Smooth muscle cell (in vitro differentiated cells): Measurements from ENCODE around the gene PLCXD3. TPM values are rescaled to one million over a fixed set of nuclear protein-coding genes. Genes with fewer than 3 reads are reported as not detected.

Source experiments
- DNase-seq: peaks from one replicate; lab custom pipeline; 2025; ENCODE audit not compliant: unreplicated experiment; lab: John Stamatoyannopoulos, UW
- H2AFZ ChIP-seq: fragments of 200-600 bp; sonication (generic); 2 replicates; pipeline ENCODE4 v1.6.0; 2016; ENCODE audit warnings: antibody characterized with exemption, low read depth, mild to moderate bottlenecking
- H3F3A ChIP-seq: fragments of 200-600 bp; sonication (generic); 2 replicates; pipeline ENCODE4 v1.6.0; 2017; ENCODE audit warnings: antibody characterized with exemption, low read depth
- H3K27ac ChIP-seq: fragments of 200-600 bp; sonication (generic); 2 replicates; pipeline ENCODE4 v1.5.1; 2016; ENCODE audit warnings: low read depth, mild to moderate bottlenecking
- H3K27me3 ChIP-seq: fragments of 200-600 bp; sonication (generic); 2 replicates; pipeline ENCODE4 v1.6.1; 2016; ENCODE audit warnings: low read depth, mild to moderate bottlenecking
- H3K36me3 ChIP-seq: fragments of 200-600 bp; sonication (generic); 2 replicates; pipeline ENCODE4 v1.5.1; 2016; ENCODE audit warnings: low read depth
- H3K4me1 ChIP-seq: fragments of 200-600 bp; sonication (generic); 2 replicates; pipeline ENCODE4 v1.5.1; 2016; ENCODE audit warnings: low read depth
- H3K4me2 ChIP-seq: fragments of 200-600 bp; sonication (generic); 2 replicates; pipeline ENCODE4 v1.6.0; 2016; ENCODE audit warnings: mild to moderate bottlenecking
- H3K4me3 ChIP-seq: fragments of 200-600 bp; sonication (generic); 2 replicates; pipeline ENCODE4 v1.5.1; 2016; ENCODE audit warnings: mild to moderate bottlenecking
- H3K79me2 ChIP-seq: fragments of 200-600 bp; sonication (generic); 2 replicates; pipeline ENCODE4 v1.6.0; 2016; ENCODE audit warnings: low read depth, mild to moderate bottlenecking
- H3K9ac ChIP-seq: fragments of 200-600 bp; sonication (generic); 2 replicates; pipeline ENCODE4 v1.6.0; 2016; ENCODE audit warnings: low read depth
- H3K9me3 ChIP-seq: fragments of 200-600 bp; sonication (generic); replicated peaks from 2 replicates; pipeline ENCODE4 v1.5.1; 2016; ENCODE audit warnings: low read depth
- H4K20me1 ChIP-seq: fragments of 200-600 bp; sonication (generic); 2 replicates; pipeline ENCODE4 v1.6.0; 2016; ENCODE audit warnings: low read depth
- CTCF ChIP-seq: fragments of 200-600 bp; sonication (generic); IDR thresholded peaks from 2 replicates; pipeline ENCODE4 v1.5.1; 2017; ENCODE audit warnings: borderline replicate concordance, mild to moderate bottlenecking, antibody characterized with exemption; ENCODE audit not compliant: insufficient read depth, poor library complexity, severe bottlenecking
- WGBS: methylation state at CpG from one replicate; pipeline ENCODE4 v1.1.7; 2016; ENCODE audit warnings: low lambda C conversion rate; 5-methylcytosine and 5-hydroxymethylcytosine counted together
- polyA plus RNA-seq: library from polyadenylated mRNA; unstranded; fragments of >200 nt; fragmentation: Nextera tagmentation; extraction: Ambion mirVana; gene quantifications from 2 replicates; pipeline ENCODE4 v1.2.1, GENCODE V29; 2016
- total RNA-seq: library from RNA; depleted of rRNA; stranded (reverse); fragments of >200 nt; gene quantifications from 2 replicates; pipeline ENCODE4 v1.2.3, GENCODE V29; 2014

The PLCXD3 gene
- total and polyA plus RNA-seq, 2 experiments from 2014 or later, result 0.09 TPM; not detected in 1

- no peak overlapping the region for H3K27ac ChIP-seq
- H3K4me3 ChIP-seq, result no peak overlapping the region
- DNase-seq, result no peak
- no peaks in the 10 kb centered on the region for H4K20me1 ChIP-seq
- no peak overlapping the region for H3K4me2 ChIP-seq
- no peaks in the 10 kb centered on the region for H3F3A ChIP-seq
- H3K79me2 ChIP-seq, result no peaks in the 10 kb centered on the region
- H2AFZ ChIP-seq, result no peak overlapping the region
- no peak for TF ChIP-seq CTCF
- H3K27me3 ChIP-seq, result peaks cover 8% of the 10 kb centered on the region
- no peaks in the 10 kb centered on the region for H3K9me3 ChIP-seq
- H3K9ac ChIP-seq, result no peak overlapping the region
- peaks cover 10% of the 10 kb centered on the region for H3K4me1 ChIP-seq
- no peaks in the 10 kb centered on the region for H3K36me3 ChIP-seq
- 81% methylated on average over 6 of the region's 6 CpGs for WGBS
Measured at GRCh38 chr5:41519801-41520200, 9.4 kb upstream of the PLCXD3 start.

GRCh38 chr5:41517909-41518308 is 7.5 kb upstream of the PLCXD3 start:
- Histone ChIP-seq H4K20me1 (no peaks in the 10 kb centered on the region), H3K27me3 (peaks cover 11% of the 10 kb centered on the region), H3K36me3 (no peaks in the 10 kb centered on the region), H3K79me2 (no peaks in the 10 kb centered on the region), H3F3A (no peaks in the 10 kb centered on the region), H3K4me2 (no peak overlapping the region), H3K9me3 (no peaks in the 10 kb centered on the region), H3K4me1 (peaks cover 9% of the 10 kb centered on the region), H3K27ac (no peak overlapping the region), H3K9ac (no peak overlapping the region), H2AFZ (no peak overlapping the region), H3K4me3 (no peak overlapping the region)
- TF ChIP-seq CTCF, result no peak
- no peak for DNase-seq

- Histone ChIP-seq H3K9me3 (no peaks in the 10 kb centered on the region), H3K9ac (no peak overlapping the region), H3K4me1 (peaks cover 13% of the 10 kb centered on the region), H3K4me2 (no peak overlapping the region), H2AFZ (no peak overlapping the region), H3K79me2 (no peaks in the 10 kb centered on the region), H3K4me3 (peak overlapping the region; percentile 50), H3K27ac (no peak overlapping the region), H3F3A (no peaks in the 10 kb centered on the region), H4K20me1 (no peaks in the 10 kb centered on the region), H3K36me3 (no peaks in the 10 kb centered on the region), H3K27me3 (peaks cover 70% of the 10 kb centered on the region)
- no peak for TF ChIP-seq CTCF
- DNase-seq, result no peak
- WGBS, result 100% methylated on average over 1 of the region's 1 CpG
Measured at GRCh38 chr5:41511241-41511640, 840 bp upstream of the PLCXD3 start.

GRCh38 chr5:41509399-41510175 is 814 bp downstream of the PLCXD3 start:
- H3F3A ChIP-seq, result no peaks in the 10 kb centered on the region
- H3K9ac ChIP-seq, result no peak overlapping the region
- H2AFZ ChIP-seq, result no peak overlapping the region
- no peak overlapping the region for H3K27ac ChIP-seq
- H3K9me3 ChIP-seq, result no peaks in the 10 kb centered on the region
- 27% methylated on average over 35 of the region's 35 CpGs for WGBS
- H3K36me3 ChIP-seq, result no peaks in the 10 kb centered on the region
- peak overlapping the region; percentile 50 for H3K4me3 ChIP-seq
- DNase-seq, result no peak
- peak overlapping the region; percentile 88 for H3K4me2 ChIP-seq
- H3K79me2 ChIP-seq, result no peaks in the 10 kb centered on the region
- peaks cover 66% of the 10 kb centered on the region for H3K27me3 ChIP-seq
- H3K4me1 ChIP-seq, result peaks cover 13% of the 10 kb centered on the region
- no peak for TF ChIP-seq CTCF
- H4K20me1 ChIP-seq, result no peaks in the 10 kb centered on the region
